Neutrophil (primary cell): ENCODE measurements around the gene ZNHIT6.

Experiments used
- H3K27ac ChIP-seq: fragments of 200-600 bp; sonication (generic); 2 replicates; pipeline ENCODE4 v1.5.1; 2016; ENCODE audit warnings: mild to moderate bottlenecking, moderate library complexity
- H3K27me3 ChIP-seq: fragments of 200-600 bp; sonication (generic); 2 replicates; pipeline ENCODE4 v1.6.0; 2016; ENCODE audit warnings: mild to moderate bottlenecking
- H3K36me3 ChIP-seq: fragments of 200-600 bp; sonication (generic); 2 replicates; pipeline ENCODE4 v1.5.1; 2017
- H3K4me1 ChIP-seq, 2 experiments: fragments of 200-600 bp in 1 of 2; sonication (generic) in 1 of 2; 1 replicate in 1 of 2; 2 replicates in 1 of 2; pipeline versions ENCODE4 v1.5.1 to v1.6.1; 2013 to 2016; ENCODE audit warnings: low read depth in 1 of 2, low read length in 1 of 2, mild to moderate bottlenecking in 1 of 2, moderate library complexity in 1 of 2; ENCODE audit not compliant: control insufficient read depth in 1 of 2, insufficient read depth in 1 of 2
- H3K4me3 ChIP-seq, 2 experiments: fragments of 200-600 bp in 1 of 2; sonication (generic) in 1 of 2; 1 replicate in 1 of 2; 2 replicates in 1 of 2; pipeline ENCODE4 v1.5.1; 2013 to 2016; ENCODE audit warnings: low read depth in 1 of 2, low read length in 1 of 2, mild to moderate bottlenecking in 1 of 2, moderate library complexity in 1 of 2
- H3K9me3 ChIP-seq: fragments of 200-600 bp; sonication (generic); 2 replicates; pipeline ENCODE4 v1.5.1; 2016
- TF ChIP-seq, protein P1 (sequence below): fragments of 200-600 bp; sonication (generic); IDR thresholded peaks from 2 replicates; pipeline ENCODE4 v1.5.1; 2016; ENCODE audit warnings: antibody characterized with exemption

The ZNHIT6 gene

GRCh38 chr1:85681087-85681486, 27.1 kb downstream of the ZNHIT6 start:
- no peaks in the 10 kb centered on the region for H3K4me1 ChIP-seq
- H3K27ac ChIP-seq, result no peak overlapping the region
- TF ChIP-seq, protein P1, sequence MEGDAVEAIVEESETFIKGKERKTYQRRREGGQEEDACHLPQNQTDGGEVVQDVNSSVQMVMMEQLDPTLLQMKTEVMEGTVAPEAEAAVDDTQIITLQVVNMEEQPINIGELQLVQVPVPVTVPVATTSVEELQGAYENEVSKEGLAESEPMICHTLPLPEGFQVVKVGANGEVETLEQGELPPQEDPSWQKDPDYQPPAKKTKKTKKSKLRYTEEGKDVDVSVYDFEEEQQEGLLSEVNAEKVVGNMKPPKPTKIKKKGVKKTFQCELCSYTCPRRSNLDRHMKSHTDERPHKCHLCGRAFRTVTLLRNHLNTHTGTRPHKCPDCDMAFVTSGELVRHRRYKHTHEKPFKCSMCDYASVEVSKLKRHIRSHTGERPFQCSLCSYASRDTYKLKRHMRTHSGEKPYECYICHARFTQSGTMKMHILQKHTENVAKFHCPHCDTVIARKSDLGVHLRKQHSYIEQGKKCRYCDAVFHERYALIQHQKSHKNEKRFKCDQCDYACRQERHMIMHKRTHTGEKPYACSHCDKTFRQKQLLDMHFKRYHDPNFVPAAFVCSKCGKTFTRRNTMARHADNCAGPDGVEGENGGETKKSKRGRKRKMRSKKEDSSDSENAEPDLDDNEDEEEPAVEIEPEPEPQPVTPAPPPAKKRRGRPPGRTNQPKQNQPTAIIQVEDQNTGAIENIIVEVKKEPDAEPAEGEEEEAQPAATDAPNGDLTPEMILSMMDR, result no peak
- no peak overlapping the region for H3K4me3 ChIP-seq
- H3K9me3 ChIP-seq, result no peaks in the 10 kb centered on the region
- no peaks in the 10 kb centered on the region for H3K27me3 ChIP-seq
- no peaks in the 10 kb centered on the region for H3K36me3 ChIP-seq

DNA sequence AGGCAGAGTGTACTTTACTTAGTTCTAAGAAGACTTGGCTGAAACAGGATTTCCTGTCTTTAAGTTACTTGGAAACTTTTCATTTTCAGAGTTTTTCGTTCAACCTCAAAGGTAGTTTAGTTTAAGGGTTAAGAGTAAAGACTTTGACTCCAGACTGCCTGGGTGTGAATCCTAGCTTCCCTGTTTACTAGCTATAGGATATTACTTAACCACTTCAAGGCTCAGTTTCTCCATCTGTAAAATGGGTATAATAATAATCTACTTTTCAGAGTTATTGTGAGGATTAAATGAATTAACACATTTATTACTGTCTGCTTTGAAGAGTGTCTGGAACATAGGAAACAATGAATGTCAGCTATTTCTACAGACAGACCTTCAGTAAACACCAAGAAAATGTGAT, 30.0 kb downstream of the ZNHIT6 start:
- Histone ChIP-seq H3K27ac (no peak overlapping the region), H3K9me3 (no peaks in the 10 kb centered on the region), H3K4me1 (no peaks in the 10 kb centered on the region), H3K36me3 (peaks cover 4% of the 10 kb centered on the region), H3K27me3 (no peaks in the 10 kb centered on the region), H3K4me3 (no peak overlapping the region)
- TF ChIP-seq, protein P1, result no peak

DNA sequence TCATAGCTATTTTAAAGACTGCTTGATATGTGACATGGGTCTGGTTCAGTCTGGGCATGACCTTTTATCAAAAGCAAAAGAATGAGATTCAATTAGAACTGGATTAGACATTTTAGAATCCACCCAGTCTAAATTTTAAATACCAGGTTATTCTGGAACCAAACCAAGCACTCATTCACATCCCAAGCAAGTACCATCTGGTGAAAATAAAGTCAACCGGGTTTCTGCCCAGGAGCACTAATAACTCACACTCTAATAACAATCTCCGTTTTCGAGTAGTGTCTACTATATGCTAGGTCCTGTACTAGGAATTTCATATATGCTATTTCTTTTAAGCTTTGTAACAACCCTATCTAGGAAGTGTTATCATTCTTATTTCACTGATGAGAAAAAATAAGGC, 30.6 kb downstream of the ZNHIT6 start:
- Histone ChIP-seq H3K4me1 (no peaks in the 10 kb centered on the region), H3K4me3 (no peak overlapping the region), H3K27ac (no peak overlapping the region), H3K36me3 (peaks cover 4% of the 10 kb centered on the region), H3K9me3 (no peaks in the 10 kb centered on the region), H3K27me3 (no peaks in the 10 kb centered on the region)
- TF ChIP-seq, protein P1, result no peak

- H3K4me3 ChIP-seq, result no peak overlapping the region
- no peak overlapping the region for H3K27ac ChIP-seq
These were observed 36.1 kb downstream of the ZNHIT6 start for GRCh38 chr1:85672031-85672660.

DNA sequence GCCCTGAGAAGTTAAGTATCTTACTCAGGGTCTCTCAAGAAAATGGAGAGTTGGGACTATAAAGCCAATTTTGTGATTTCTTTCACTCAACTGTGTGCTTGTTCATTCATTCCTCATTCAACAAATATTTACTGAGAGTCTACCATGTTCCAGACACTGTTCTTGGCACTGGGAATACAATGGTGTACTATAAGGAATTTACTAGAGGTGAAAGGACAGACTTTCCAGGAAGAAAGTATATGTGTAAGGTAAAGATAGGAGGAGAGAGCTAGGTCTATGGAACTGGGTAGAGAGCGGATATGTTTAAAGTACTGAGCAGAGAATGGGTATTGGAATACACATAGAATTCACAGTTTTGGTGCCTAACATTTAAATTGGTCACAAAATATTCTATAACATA, 42.3 kb downstream of the ZNHIT6 start:
- H3K4me3 ChIP-seq, result no peak overlapping the region
- H3K36me3 ChIP-seq, result no peaks in the 10 kb centered on the region
- H3K4me1 ChIP-seq, result no peaks in the 10 kb centered on the region
- TF ChIP-seq, protein P1, result no peak
- no peak overlapping the region for H3K27ac ChIP-seq
- H3K9me3 ChIP-seq, result no peaks in the 10 kb centered on the region
- no peaks in the 10 kb centered on the region for H3K27me3 ChIP-seq

More at GRCh38 chr1:85672031-85672660, 36.1 kb downstream of the ZNHIT6 start:
- H3K9me3 ChIP-seq, result no peaks in the 10 kb centered on the region
- no peaks in the 10 kb centered on the region for H3K27me3 ChIP-seq
- TF ChIP-seq, protein P1, result no peak
- no peaks in the 10 kb centered on the region for H3K4me1 ChIP-seq
- peaks cover 4% of the 10 kb centered on the region for H3K36me3 ChIP-seq

- TF ChIP-seq, protein P1, result no peak
- Histone ChIP-seq H3K27ac (no peak overlapping the region), H3K27me3 (no peaks in the 10 kb centered on the region), H3K36me3 (no peaks in the 10 kb centered on the region), H3K4me1 (no peaks in the 10 kb centered on the region), H3K9me3 (no peaks in the 10 kb centered on the region), H3K4me3 (no peak overlapping the region)
These were observed 44.9 kb downstream of the ZNHIT6 start for GRCh38 chr1:85663382-85663781.
